MM.1S (cell line): Measurements from ENCODE around the gene PALM3.

Source experiments
- DNase-seq: peaks from one replicate; pipeline ENCODE4 v3.0.0-alpha.2; 2015
- H2AFZ ChIP-seq: fragments of 300-600 bp; sonication (generic); 2 replicates; pipeline ENCODE4 v1.6.0; 2016; ENCODE audit warnings: antibody characterized with exemption, low read length
- H3F3A ChIP-seq: fragments of 300-600 bp; sonication (generic); 2 replicates; pipeline ENCODE4 v1.6.1; 2016; ENCODE audit warnings: mild to moderate bottlenecking, antibody characterized with exemption, low read length, moderate library complexity, mixed read lengths; ENCODE audit not compliant: insufficient read depth
- H3K27ac ChIP-seq: fragments of 300-600 bp; sonication (generic); 2 replicates; pipeline ENCODE4 v1.5.1; 2016; ENCODE audit warnings: mild to moderate bottlenecking, low read length
- H3K27me3 ChIP-seq: fragments of 300-600 bp; sonication (generic); replicated peaks from 2 replicates; pipeline ENCODE4 v1.6.0; 2016; ENCODE audit warnings: low read length; ENCODE audit not compliant: insufficient read depth
- H3K36me3 ChIP-seq: fragments of 300-600 bp; sonication (generic); replicated peaks from 2 replicates; pipeline ENCODE4 v1.6.1; 2016; ENCODE audit warnings: mild to moderate bottlenecking, low read length, mixed read lengths; ENCODE audit not compliant: insufficient read depth
- H3K4me1 ChIP-seq: fragments of 300-600 bp; sonication (generic); 2 replicates; pipeline ENCODE4 v1.6.1; 2016; ENCODE audit warnings: low read length, mixed read lengths
- H3K4me2 ChIP-seq: fragments of 300-600 bp; sonication (generic); 2 replicates; pipeline ENCODE4 v1.6.0; 2016; ENCODE audit warnings: low read depth, low read length
- H3K4me3 ChIP-seq: fragments of 300-600 bp; sonication (generic); 2 replicates; pipeline ENCODE4 v1.5.1; 2016; ENCODE audit warnings: low read length, mixed read lengths
- H3K79me2 ChIP-seq: fragments of 300-600 bp; sonication (generic); 2 replicates; pipeline ENCODE4 v1.6.1; 2016; ENCODE audit warnings: mixed run types, low read length, mixed read lengths
- H3K9ac ChIP-seq: fragments of 300-600 bp; sonication (generic); 2 replicates; pipeline ENCODE4 v1.6.1; 2016; ENCODE audit warnings: low read length, mixed read lengths
- H3K9me2 ChIP-seq: fragments of 300-600 bp; sonication (generic); replicated peaks from 2 replicates; pipeline ENCODE4 v1.6.1; 2016; ENCODE audit warnings: mild to moderate bottlenecking, low read length, mixed read lengths; ENCODE audit not compliant: insufficient read depth
- H3K9me3 ChIP-seq: fragments of 300-600 bp; sonication (generic); replicated peaks from 2 replicates; pipeline ENCODE4 v1.6.1; 2016; ENCODE audit warnings: mild to moderate bottlenecking, low read length, mixed read lengths; ENCODE audit not compliant: insufficient read depth
- H4K20me1 ChIP-seq: fragments of 300-600 bp; sonication (generic); 2 replicates; pipeline ENCODE4 v1.6.1; 2016; ENCODE audit warnings: mild to moderate bottlenecking, low read length, moderate library complexity, mixed read lengths; ENCODE audit not compliant: insufficient read depth
- CTCF ChIP-seq: fragments of 300-600 bp; sonication (generic); IDR thresholded peaks from 2 replicates; pipeline ENCODE4 v1.5.1; 2016; ENCODE audit warnings: antibody characterized with exemption, low read length, mixed read lengths
- EZH2 ChIP-seq: fragments of 300-600 bp; sonication (generic); optimal IDR thresholded peaks from 2 replicates; pipeline ENCODE3; 2017; ENCODE audit warnings: low read depth, mild to moderate bottlenecking, antibody characterized with exemption, low read length, mixed read lengths
- EZH2phosphoT487 ChIP-seq: fragments of 300-600 bp; sonication (generic); IDR thresholded peaks from 2 replicates; pipeline ENCODE4 v1.6.1; 2018; ENCODE audit warnings: antibody characterized with exemption, low read length

The PALM3 gene

GRCh38 chr19:14080887-14081796 is 19.3 kb upstream of the PALM3 start:
- no peaks in the 10 kb centered on the region for H3K9me3 ChIP-seq
- peak overlapping the region; percentile 85 for H3K9ac ChIP-seq
- peaks cover 6% of the 10 kb centered on the region for H3K4me1 ChIP-seq
- H3K27ac ChIP-seq, result peak overlapping the region; percentile 56; the same call in 1 of the 2 replicates
- no peaks in the 10 kb centered on the region for H4K20me1 ChIP-seq
- peak; percentile 100 for DNase-seq
- H2AFZ ChIP-seq, result peak overlapping the region; percentile 88
- no peaks in the 10 kb centered on the region for H3K9me2 ChIP-seq
- H3F3A ChIP-seq, result peaks cover 5% of the 10 kb centered on the region
- H3K4me3 ChIP-seq, result peak overlapping the region; percentile 80
- H3K4me2 ChIP-seq, result peak overlapping the region; percentile 98
- H3K79me2 ChIP-seq, result no peaks in the 10 kb centered on the region; the same call in 1 of the 2 replicates
- no peaks in the 10 kb centered on the region for H3K27me3 ChIP-seq
- H3K36me3 ChIP-seq, result no peaks in the 10 kb centered on the region
- TF ChIP-seq EZH2 (no peak), EZH2phosphoT487 (no peak)

GRCh38 chr19:14078411-14078810 is 16.5 kb upstream of the PALM3 start:
- no peak overlapping the region for H3K4me2 ChIP-seq
- H3K4me1 ChIP-seq, result peaks cover 9% of the 10 kb centered on the region
- no peak overlapping the region for H3K27ac ChIP-seq
- no peak for DNase-seq
- peaks cover 12% of the 10 kb centered on the region for H3F3A ChIP-seq
- no peaks in the 10 kb centered on the region for H3K9me3 ChIP-seq
- H3K9me2 ChIP-seq, result no peaks in the 10 kb centered on the region
- H3K9ac ChIP-seq, result no peak overlapping the region
- H3K4me3 ChIP-seq, result no peak overlapping the region
- H3K79me2 ChIP-seq, result peaks cover 7% of the 10 kb centered on the region; the same call in 1 of the 2 replicates
- TF ChIP-seq EZH2 (no peak), CTCF (no peak), EZH2phosphoT487 (no peak)
- H2AFZ ChIP-seq, result no peak overlapping the region
- H3K36me3 ChIP-seq, result no peaks in the 10 kb centered on the region
- H3K27me3 ChIP-seq, result no peaks in the 10 kb centered on the region
- no peaks in the 10 kb centered on the region for H4K20me1 ChIP-seq

- Histone ChIP-seq H3K79me2 (peaks cover 7% of the 10 kb centered on the region; the same call in 1 of the 2 replicates), H2AFZ (peak overlapping the region; percentile 86), H3K9me2 (no peaks in the 10 kb centered on the region), H3F3A (peaks cover 22% of the 10 kb centered on the region), H3K4me1 (peaks cover 3% of the 10 kb centered on the region), H3K9me3 (no peaks in the 10 kb centered on the region), H3K9ac (peak overlapping the region; percentile 53; the same call in 1 of the 2 replicates), H3K4me3 (peak overlapping the region; percentile 86), H3K36me3 (no peaks in the 10 kb centered on the region), H3K27ac (peak overlapping the region; percentile 42; the same call in 1 of the 2 replicates), H4K20me1 (no peaks in the 10 kb centered on the region), H3K27me3 (no peaks in the 10 kb centered on the region), H3K4me2 (peak overlapping the region; percentile 97)
- TF ChIP-seq EZH2phosphoT487 (no peak), CTCF (no peak), EZH2 (no peak)
- DNase-seq, result no peak
These were observed 12.3 kb upstream of the PALM3 start for GRCh38 chr19:14073925-14074838.
